WTC11 (cell line): Measurements from ENCODE around the gene KRT40. TPM values are rescaled to one million over a fixed set of nuclear protein-coding genes. Genes with fewer than 3 reads are reported as not detected.

Source experiments
- ATAC-seq: fragments of 200-7000 bp; cut with Tn5 transposase; 2 replicates; pipeline ENCODE4 v1.10.0; 2021; ENCODE audit warnings: mild to moderate bottlenecking, moderate library complexity
- CTCF ChIA-PET: fragments of 300-600 bp; sonication (Branson Sonifier 250); formaldehyde crosslinking; loops from one replicate; lab custom pipeline; 2021; ENCODE audit warnings: antibody characterized with exemption; lab: Charles Lee
- POLR2A ChIA-PET: fragments of 350-600 bp; sonication (Branson Sonifier 250); formaldehyde crosslinking; loops from one replicate; lab custom pipeline; 2021; ENCODE audit warnings: antibody characterized with exemption; lab: Charles Lee
- DNase-seq: peaks from one replicate; pipeline ENCODE4 v3.0.0; 2021; ENCODE audit warnings: low spot score
- H3K27ac Mint-ChIP-seq: 2 replicates; pipeline ENCODE4 v1.8.0; 2021; ENCODE audit warnings: mixed read lengths
- H3K27me3 Mint-ChIP-seq: 2 replicates; pipeline ENCODE4 v1.8.0; 2021; ENCODE audit warnings: low read depth, mild to moderate bottlenecking, moderate library complexity, mixed read lengths
- H3K36me3 Mint-ChIP-seq: 2 replicates; pipeline ENCODE4 v1.8.0; 2021; ENCODE audit warnings: mixed read lengths
- H3K4me1 Mint-ChIP-seq: 2 replicates; pipeline ENCODE4 v1.8.0; 2022; ENCODE audit warnings: mixed read lengths
- H3K4me3 Mint-ChIP-seq: 2 replicates; pipeline ENCODE4 v1.8.0; 2021; ENCODE audit warnings: mild to moderate bottlenecking, moderate library complexity, mixed read lengths
- H3K9me3 Mint-ChIP-seq: 2 replicates; pipeline ENCODE4 v1.8.0; 2021; ENCODE audit warnings: mixed read lengths
- CTCF ChIP-seq: fragments of 200-600 bp; IDR thresholded peaks from 2 replicates; pipeline ENCODE4 v1.8.0; 2022; ENCODE audit warnings: antibody characterized with exemption
- E2F1 ChIP-seq: sonication (generic); formaldehyde crosslinking; IDR thresholded peaks from 2 replicates; pipeline ENCODE4 v1.8.0; 2022; ENCODE audit warnings: mild to moderate bottlenecking, missing genetic modification reagents
- E2F4 ChIP-seq: sonication (generic); formaldehyde crosslinking; IDR thresholded peaks from 2 replicates; pipeline ENCODE4 v1.8.1; 2022; ENCODE audit warnings: low read depth, mild to moderate bottlenecking, moderate library complexity, missing genetic modification reagents, borderline replicate concordance
- E2F5 ChIP-seq: sonication (generic); formaldehyde crosslinking; IDR thresholded peaks from 2 replicates; pipeline ENCODE4 v1.8.1; 2022; ENCODE audit warnings: mild to moderate bottlenecking, moderate library complexity, missing genetic modification reagents
- ESRRA ChIP-seq: sonication (generic); formaldehyde crosslinking; IDR thresholded peaks from 2 replicates; pipeline ENCODE4 v1.8.1; 2022; ENCODE audit warnings: mild to moderate bottlenecking, missing genetic modification reagents, borderline replicate concordance
- FOXP4 ChIP-seq: sonication (generic); formaldehyde crosslinking; IDR thresholded peaks from 2 replicates; pipeline ENCODE4 v1.8.0; 2022; ENCODE audit warnings: mild to moderate bottlenecking, missing genetic modification reagents
- IRF1 ChIP-seq: sonication (generic); formaldehyde crosslinking; IDR thresholded peaks from 2 replicates; pipeline ENCODE4 v1.8.0; 2023; ENCODE audit warnings: missing genetic modification reagents
- IRF2 ChIP-seq: sonication (generic); formaldehyde crosslinking; IDR thresholded peaks from 2 replicates; pipeline ENCODE4 v1.8.0; 2022; ENCODE audit warnings: low read depth, missing genetic modification reagents, borderline replicate concordance
- NFATC4 ChIP-seq: fragments of 250-450 bp; sonication (Bioruptor Pico); IDR thresholded peaks from 2 replicates; pipeline ENCODE4 v1.9.0; 2021; ENCODE audit warnings: mild to moderate bottlenecking
- SP1 ChIP-seq: sonication (generic); formaldehyde crosslinking; conservative IDR thresholded peaks from 2 replicates; pipeline ENCODE4 v1.8.1; 2022; ENCODE audit warnings: missing genetic modification reagents
- STAT6 ChIP-seq: sonication (generic); formaldehyde crosslinking; conservative IDR thresholded peaks from 2 replicates; pipeline ENCODE4 v1.8.1; 2023; ENCODE audit warnings: mild to moderate bottlenecking, low read depth, missing genetic modification reagents, moderate library complexity
- TEAD4 ChIP-seq: sonication (generic); formaldehyde crosslinking; IDR thresholded peaks from 2 replicates; pipeline ENCODE4 v1.8.0; 2022; ENCODE audit warnings: mild to moderate bottlenecking, missing genetic modification reagents
- USF1 ChIP-seq: sonication (generic); formaldehyde crosslinking; IDR thresholded peaks from 2 replicates; pipeline ENCODE4 v1.8.0; 2022; ENCODE audit warnings: mild to moderate bottlenecking, missing genetic modification reagents
- ZNF219 ChIP-seq: sonication (generic); formaldehyde crosslinking; IDR thresholded peaks from 2 replicates; pipeline ENCODE4 v1.8.0; 2023; ENCODE audit warnings: missing genetic modification reagents, mild to moderate bottlenecking, borderline replicate concordance
- ZNF263 ChIP-seq: sonication (generic); formaldehyde crosslinking; IDR thresholded peaks from 2 replicates; pipeline ENCODE4 v1.8.1; 2022; ENCODE audit warnings: low read depth, mild to moderate bottlenecking, moderate library complexity, missing genetic modification reagents
- ZNF671 ChIP-seq: fragments of 250-450 bp; sonication (Bioruptor Pico); IDR thresholded peaks from 2 replicates; pipeline ENCODE4 v1.8.0; 2021; ENCODE audit warnings: mild to moderate bottlenecking
- total RNA-seq: library from RNA; stranded (reverse); gene quantifications from 3 replicates; pipeline ENCODE4 v1.2.3, GENCODE V29; 2021

Gene KRT40
- total RNA-seq, 1 experiment from 2014 or later = not detected

- no peak for DNase-seq
- no peak overlapping the region for H3K4me3 Mint-ChIP-seq
- H3K27me3 Mint-ChIP-seq = no peaks in the 10 kb centered on the region
- no peaks in the 10 kb centered on the region for H3K9me3 Mint-ChIP-seq
- no peak overlapping the region for H3K27ac Mint-ChIP-seq
- TF ChIP-seq CTCF = no peak
- TF ChIP-seq IRF1 (CRISPR knock-in tag) = no peak
- TF ChIP-seq E2F1 (CRISPR knock-in tag) = no peak
- no peak for TF ChIP-seq USF1 (CRISPR knock-in tag)
- no peak for TF ChIP-seq ZNF219 (CRISPR knock-in tag)
- TF ChIP-seq NFATC4 = no peak
- no peak for TF ChIP-seq ZNF263
- no peak for TF ChIP-seq ESRRA
- TF ChIP-seq E2F4 (CRISPR knock-in tag) = no peak
- TF ChIP-seq ZNF671 = no peak
- TF ChIP-seq, all 79 proteins: peak for 0
- peaks cover 32% of the 10 kb centered on the region for H3K4me1 Mint-ChIP-seq
- CTCF ChIA-PET = interaction anchor here (1.6 kb wide), 1 partner anchor 11 kb away, joined by 4 read pairs; no protein-coding TSS in a partner anchor
- POLR2A ChIA-PET = no interaction called here
- no peak for ATAC-seq
- H3K36me3 Mint-ChIP-seq = no peaks in the 10 kb centered on the region
Observed at GRCh38 chr17:40953881-40954280, 30.2 kb downstream of the KRT40 start.

GRCh38 chr17:40952661-40953060, 31.5 kb downstream of the KRT40 start:
- ATAC-seq (no peak), DNase-seq (no peak)
- H3K4me3 Mint-ChIP-seq = no peak overlapping the region
- POLR2A ChIA-PET = no interaction called here
- no peaks in the 10 kb centered on the region for H3K36me3 Mint-ChIP-seq
- CTCF ChIA-PET = interaction anchor here (0.7 to 1.2 kb wide), 2 partner anchors 11 to 370 kb away, joined by 3 read pairs; no protein-coding TSS in a partner anchor
- no peak overlapping the region for H3K27ac Mint-ChIP-seq
- H3K4me1 Mint-ChIP-seq = peaks cover 20% of the 10 kb centered on the region
- no peaks in the 10 kb centered on the region for H3K9me3 Mint-ChIP-seq
- no peaks in the 10 kb centered on the region for H3K27me3 Mint-ChIP-seq
- TF ChIP-seq SP1 (CRISPR knock-in tag) (no peak), E2F5 (CRISPR knock-in tag) (no peak), STAT6 (no peak), FOXP4 (CRISPR knock-in tag) (no peak), IRF2 (CRISPR knock-in tag) (no peak), TEAD4 (CRISPR knock-in tag) (no peak)
- TF ChIP-seq, all 79 proteins: peak for 0
